Activated CD4-positive, alpha-beta T cell treated with anti-CD3 and anti-CD28 coated beads, Interleukin-2, amount 10 ng/mL, durations not matched to agents 7 days and 5 days (primary cell): Measurements from ENCODE around the gene ZNF669. TPM values are rescaled to one million over a fixed set of nuclear protein-coding genes. Genes with fewer than 3 reads are reported as not detected.
A peak's percentile ranks its signal among the peaks of the same experiment; 100 is the strongest.
"Not testable (repeated sequence)": the region's sequence is repeated elsewhere in the genome, so short reads cannot be mapped to it uniquely, and the experiment has no call there.

Source experiments
- CTCF ChIA-PET: fragments of 350-600 bp; sonication (Branson Sonifier 250); formaldehyde crosslinking; loops from one replicate; lab custom pipeline; 2021; ENCODE audit warnings: antibody characterized with exemption; lab: Charles Lee
- POLR2A ChIA-PET: fragments of 350-600 bp; sonication (Branson Sonifier 250); formaldehyde crosslinking; loops from one replicate; lab custom pipeline; 2021; ENCODE audit warnings: antibody characterized with exemption; lab: Charles Lee
- DNase-seq: peaks from one replicate; pipeline ENCODE4 v3.0.0-alpha.2; 2020
- H3K27ac Mint-ChIP-seq: one replicate; pipeline ENCODE4 v1.8.0; 2021; ENCODE audit warnings: mild to moderate bottlenecking, moderate library complexity, mixed read lengths
- H3K27me3 Mint-ChIP-seq: one replicate; pipeline ENCODE4 v1.8.0; 2021; ENCODE audit warnings: mixed read lengths
- H3K36me3 Mint-ChIP-seq: one replicate; pipeline ENCODE4 v1.8.0; 2021; ENCODE audit warnings: low read depth, mixed read lengths
- H3K4me1 Mint-ChIP-seq: one replicate; pipeline ENCODE4 v1.8.0; 2021; ENCODE audit warnings: mixed read lengths
- H3K4me3 Mint-ChIP-seq: one replicate; pipeline ENCODE4 v1.8.0; 2021; ENCODE audit warnings: mild to moderate bottlenecking, moderate library complexity, mixed read lengths
- H3K9me3 Mint-ChIP-seq: one replicate; pipeline ENCODE4 v1.8.0; 2021; ENCODE audit warnings: mixed read lengths
- total RNA-seq, 2 experiments: library from RNA; stranded (reverse); gene quantifications; one replicate each; pipeline ENCODE4 v1.2.3, GENCODE V29; 2021

ZNF669 gene
- total RNA-seq: 10 to 100 TPM in 1 of 2 experiments, 1 to 10 TPM in 1; 9.9 to 10.0 TPM

GRCh38 chr1:247103859-247104591 lies at the start of gene ZNF669:
TSS of gene ZNF669 (minus strand) at chr1:247104356. CDS start at chr1:247104199, 157 bp downstream.
- DNase-seq: peak; percentile 94
- Mint-ChIP-seq H3K4me1 (peaks cover 20% of the 10 kb centered on the region), H3K9me3 (peaks cover 48% of the 10 kb centered on the region), H3K27me3 (peaks cover 16% of the 10 kb centered on the region), H3K36me3 (peaks cover 56% of the 10 kb centered on the region), H3K27ac (peak within 1 kb of the TSS; percentile 93), H3K4me3 (peak within 1 kb of the TSS; percentile 86)
- ChIA-PET CTCF (interaction anchor here (0.6 kb wide), 1 partner anchor 215 kb away, joined by 3 read pairs; no protein-coding TSS in a partner anchor), POLR2A (no interaction called here)

DNA sequence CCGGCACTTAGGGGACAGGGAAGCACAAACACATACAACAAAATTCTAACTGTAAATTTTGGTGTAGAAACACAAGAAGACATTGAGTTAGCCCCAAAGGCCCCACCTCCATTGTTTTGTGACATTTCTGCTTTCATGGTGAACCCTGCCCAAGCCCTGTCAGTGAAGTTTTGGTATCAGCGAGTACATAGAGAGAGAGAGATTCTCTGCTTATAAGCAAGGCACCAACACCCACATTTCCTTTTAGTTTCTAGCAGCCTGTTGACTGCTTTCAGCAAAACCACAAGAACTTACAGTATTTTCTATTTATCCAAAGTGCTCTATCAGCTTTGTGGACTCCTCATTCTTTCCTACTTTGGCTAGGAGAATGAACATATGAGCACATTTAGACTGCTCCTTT lies 43.6 kb upstream of the ZNF669 start:
- Mint-ChIP-seq H3K4me3 (no peak overlapping the region), H3K4me1 (no peaks in the 10 kb centered on the region), H3K9me3 (peaks cover 52% of the 10 kb centered on the region), H3K36me3 (peaks cover 54% of the 10 kb centered on the region), H3K27ac (no peak overlapping the region), H3K27me3 (no peaks in the 10 kb centered on the region)
- CTCF ChIA-PET: no interaction called here
- POLR2A ChIA-PET: no interaction called here
- no peak for DNase-seq

- H3K4me3 Mint-ChIP-seq, H3K27ac Mint-ChIP-seq, H3K4me1 Mint-ChIP-seq, H3K27me3 Mint-ChIP-seq, CTCF ChIA-PET, DNase-seq: not testable (repeated sequence)
- H3K36me3 Mint-ChIP-seq: peaks cover 53% of the 10 kb centered on the region
- POLR2A ChIA-PET: interaction anchor here (0.5 kb wide), 1 partner anchor 16 kb away, joined by 4 read pairs; no protein-coding TSS in a partner anchor
- H3K9me3 Mint-ChIP-seq: peaks cover 53% of the 10 kb centered on the region
Observed at GRCh38 chr1:247147120-247147519, 43.0 kb upstream of the ZNF669 start.

DNA sequence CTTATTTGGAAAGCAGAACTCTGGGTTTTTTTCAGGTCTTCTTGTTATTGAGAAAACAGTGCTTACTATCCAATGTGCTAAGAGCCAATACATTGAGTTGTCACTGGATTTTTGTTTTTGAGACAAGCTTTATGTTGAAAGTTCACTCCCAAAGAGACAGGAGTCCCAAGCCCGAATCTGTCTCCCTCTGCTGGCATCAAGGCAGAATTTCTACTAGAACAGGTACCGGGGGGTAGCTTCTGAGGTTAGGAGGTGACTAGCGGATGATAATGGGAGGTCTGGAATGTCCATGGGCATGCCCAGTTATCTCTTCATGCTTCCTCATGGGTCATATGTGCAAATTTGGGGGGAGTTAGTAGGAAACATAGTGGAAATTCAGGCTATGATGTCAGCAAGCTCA lies 42.5 kb upstream of the ZNF669 start:
- Mint-ChIP-seq H3K27me3 (no peaks in the 10 kb centered on the region), H3K4me3 (no peak overlapping the region), H3K4me1 (no peaks in the 10 kb centered on the region), H3K36me3 (peaks cover 51% of the 10 kb centered on the region), H3K9me3 (peaks cover 53% of the 10 kb centered on the region), H3K27ac (no peak overlapping the region)
- ChIA-PET CTCF (interaction anchor here (0.8 kb wide), 1 partner anchor 17 kb away, joined by 3 read pairs; no protein-coding TSS in a partner anchor), POLR2A (interaction anchor here (0.5 kb wide), 1 partner anchor 16 kb away, joined by 4 read pairs; no protein-coding TSS in a partner anchor)
- no peak for DNase-seq

- H3K9me3 Mint-ChIP-seq: peaks cover 57% of the 10 kb centered on the region
Observed at GRCh38 chr1:247145279-247145678, 41.1 kb upstream of the ZNF669 start.

GRCh38 chr1:247139557-247139956 lies 35.4 kb upstream of the ZNF669 start:
- CTCF ChIA-PET: interaction anchor here (0.8 to 1.2 kb wide), 3 partner anchors 20 to 152 kb away, joined by 3 read pairs; no protein-coding TSS in a partner anchor
- H3K4me1 Mint-ChIP-seq, H3K27ac Mint-ChIP-seq, DNase-seq, H3K27me3 Mint-ChIP-seq, H3K4me3 Mint-ChIP-seq, POLR2A ChIA-PET: not testable (repeated sequence)
- Mint-ChIP-seq H3K9me3 (peaks cover 69% of the 10 kb centered on the region), H3K36me3 (peaks cover 22% of the 10 kb centered on the region)

More at GRCh38 chr1:247145279-247145678, 41.1 kb upstream of the ZNF669 start:
- H3K36me3 Mint-ChIP-seq: peaks cover 45% of the 10 kb centered on the region
- ChIA-PET POLR2A (no interaction called here), CTCF (no interaction called here)
- no peaks in the 10 kb centered on the region for H3K27me3 Mint-ChIP-seq
- H3K4me3 Mint-ChIP-seq: no peak overlapping the region
- no peak overlapping the region for H3K27ac Mint-ChIP-seq
- no peaks in the 10 kb centered on the region for H3K4me1 Mint-ChIP-seq
- no peak for DNase-seq

GRCh38 chr1:247131236-247131635 lies 27.1 kb upstream of the ZNF669 start:
- H3K27ac Mint-ChIP-seq: no peak overlapping the region
- H3K27me3 Mint-ChIP-seq: no peaks in the 10 kb centered on the region
- peaks cover 6% of the 10 kb centered on the region for H3K4me1 Mint-ChIP-seq
- peaks cover 46% of the 10 kb centered on the region for H3K9me3 Mint-ChIP-seq
- ChIA-PET CTCF (no interaction called here), POLR2A (no interaction called here)
- DNase-seq: no peak
- H3K4me3 Mint-ChIP-seq: no peak overlapping the region
- H3K36me3 Mint-ChIP-seq: peaks cover 45% of the 10 kb centered on the region

DNA sequence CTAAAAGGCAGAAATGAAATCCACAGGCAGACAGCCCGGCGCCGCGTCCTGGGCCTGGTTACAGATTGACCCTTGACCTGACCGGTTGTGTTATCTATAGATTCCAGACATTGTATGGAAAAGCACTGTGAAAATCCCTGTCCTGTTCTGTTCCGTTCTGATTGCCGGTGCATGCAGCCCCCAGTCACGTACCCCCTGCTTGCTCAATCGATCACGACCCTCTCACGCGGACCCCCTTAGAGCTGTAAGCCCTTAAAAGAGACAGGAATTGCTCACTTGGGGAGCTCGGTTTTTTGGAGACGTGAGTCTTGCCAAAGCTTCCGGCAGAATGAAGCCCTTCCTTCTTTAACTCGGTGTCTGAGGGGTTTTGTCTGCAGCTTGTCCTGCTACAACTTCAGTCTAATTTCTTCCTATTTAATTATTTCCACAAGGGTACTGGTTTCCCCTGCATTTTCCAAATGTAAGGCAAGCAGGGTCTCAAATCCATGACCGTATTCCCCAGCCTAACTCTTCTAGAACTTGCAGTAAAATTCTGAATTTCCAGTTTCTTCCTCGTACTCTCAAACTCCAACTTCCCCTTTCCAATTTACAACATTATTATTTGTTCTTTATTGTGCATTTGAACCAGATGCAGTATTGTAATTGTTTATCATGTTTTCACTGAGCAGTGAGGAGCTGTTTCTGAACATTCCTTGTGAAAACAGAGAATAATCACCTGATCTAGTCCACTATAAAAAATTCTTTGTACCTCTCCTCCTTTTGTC lies 23.5 kb upstream of the ZNF669 start:
- DNase-seq, H3K4me1 Mint-ChIP-seq, H3K27me3 Mint-ChIP-seq, CTCF ChIA-PET, POLR2A ChIA-PET: not testable (repeated sequence)
- Mint-ChIP-seq H3K4me3 (peak overlapping the region; percentile 83), H3K9me3 (peaks cover 21% of the 10 kb centered on the region), H3K36me3 (peaks cover 28% of the 10 kb centered on the region), H3K27ac (peak overlapping the region; percentile 79)

DNA sequence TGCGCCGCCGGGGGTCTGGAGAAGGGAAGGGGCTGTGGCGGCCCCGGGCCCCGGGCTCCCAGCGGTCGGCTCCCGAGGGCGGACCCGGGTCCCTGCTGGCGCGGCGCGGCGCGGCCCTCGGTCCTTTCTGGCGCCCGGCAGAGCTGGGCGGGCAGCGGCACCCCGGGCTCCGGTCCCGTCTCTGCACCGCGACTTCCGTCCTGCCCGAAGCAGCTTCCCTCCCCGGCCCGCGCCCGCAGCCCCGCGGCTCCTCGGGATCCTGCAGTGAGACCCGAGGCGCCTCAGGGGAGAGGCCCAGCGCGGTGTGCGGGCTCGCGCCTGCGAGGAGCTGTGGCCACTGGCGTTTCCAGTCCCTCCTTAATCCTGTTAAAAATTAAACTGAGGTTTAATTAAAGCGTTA lies 22.4 kb upstream of the ZNF669 start:
- H3K27ac Mint-ChIP-seq, H3K4me1 Mint-ChIP-seq, DNase-seq: not testable (repeated sequence)

DNA sequence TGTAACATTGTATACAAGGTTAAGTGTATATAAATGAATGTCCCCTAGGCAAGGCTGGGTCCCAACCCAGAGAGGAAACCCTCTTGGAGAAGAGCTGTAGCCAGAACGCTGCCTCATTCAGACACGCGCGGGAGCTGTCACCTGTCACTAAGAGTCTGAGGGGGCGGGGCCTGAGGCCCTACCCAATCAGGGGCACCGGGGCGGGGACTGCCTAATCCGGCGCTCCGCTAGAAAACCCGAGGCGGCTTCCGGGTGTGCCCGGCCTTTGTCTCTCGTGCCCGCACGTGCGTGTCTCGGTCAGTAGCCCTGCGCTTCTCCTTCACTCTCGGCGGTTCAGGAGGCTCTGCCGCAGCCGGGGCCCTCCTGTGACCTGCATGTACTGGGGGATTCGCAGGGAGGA lies 22.0 kb upstream of the ZNF669 start:
- Mint-ChIP-seq H3K36me3 (peaks cover 20% of the 10 kb centered on the region), H3K9me3 (peaks cover 14% of the 10 kb centered on the region)
- H3K27ac Mint-ChIP-seq, H3K27me3 Mint-ChIP-seq, POLR2A ChIA-PET, H3K4me1 Mint-ChIP-seq, CTCF ChIA-PET, DNase-seq, H3K4me3 Mint-ChIP-seq: not testable (repeated sequence)

More for the DNA sequence above, 22.4 kb upstream of the ZNF669 start:
- CTCF ChIA-PET, POLR2A ChIA-PET, H3K4me3 Mint-ChIP-seq, H3K27me3 Mint-ChIP-seq: not testable (repeated sequence)
- Mint-ChIP-seq H3K36me3 (peaks cover 20% of the 10 kb centered on the region), H3K9me3 (peaks cover 14% of the 10 kb centered on the region)

- H3K27ac Mint-ChIP-seq: no peak overlapping the region
- peaks cover 2% of the 10 kb centered on the region for H3K36me3 Mint-ChIP-seq
- H3K9me3 Mint-ChIP-seq: peaks cover 10% of the 10 kb centered on the region
- no peaks in the 10 kb centered on the region for H3K4me1 Mint-ChIP-seq
- H3K27me3 Mint-ChIP-seq: no peaks in the 10 kb centered on the region
- CTCF ChIA-PET: interaction anchor here (0.6 kb wide), 1 partner anchor 467 kb away, joined by 3 read pairs; no protein-coding TSS in a partner anchor
- POLR2A ChIA-PET: no interaction called here
- no peak for DNase-seq
- H3K4me3 Mint-ChIP-seq: no peak overlapping the region
Observed at GRCh38 chr1:247121382-247121781, 17.2 kb upstream of the ZNF669 start.

GRCh38 chr1:247120408-247120668 lies 16.2 kb upstream of the ZNF669 start:
- H3K4me1 Mint-ChIP-seq, H3K36me3 Mint-ChIP-seq, H3K27me3 Mint-ChIP-seq, H3K4me3 Mint-ChIP-seq, POLR2A ChIA-PET, H3K9me3 Mint-ChIP-seq, H3K27ac Mint-ChIP-seq, DNase-seq: not testable (repeated sequence)
- CTCF ChIA-PET: interaction anchor here (0.6 kb wide), 1 partner anchor 43 kb away, joined by 4 read pairs; no protein-coding TSS in a partner anchor
